Epithelial cell of umbilical artery (primary cell): ENCODE measurements around the gene IP6K1. TPM values are rescaled to one million over a fixed set of nuclear protein-coding genes. Genes with fewer than 3 reads are reported as not detected.

Experiments used
- total RNA-seq: library from RNA; depleted of rRNA; stranded (reverse); fragments of >200 nt; gene quantifications from 2 replicates; pipeline ENCODE4 v1.2.3, GENCODE V29; 2014

IP6K1 gene
- 32.5 and 56.5 TPM in 2 replicates for total RNA-seq

DNA sequence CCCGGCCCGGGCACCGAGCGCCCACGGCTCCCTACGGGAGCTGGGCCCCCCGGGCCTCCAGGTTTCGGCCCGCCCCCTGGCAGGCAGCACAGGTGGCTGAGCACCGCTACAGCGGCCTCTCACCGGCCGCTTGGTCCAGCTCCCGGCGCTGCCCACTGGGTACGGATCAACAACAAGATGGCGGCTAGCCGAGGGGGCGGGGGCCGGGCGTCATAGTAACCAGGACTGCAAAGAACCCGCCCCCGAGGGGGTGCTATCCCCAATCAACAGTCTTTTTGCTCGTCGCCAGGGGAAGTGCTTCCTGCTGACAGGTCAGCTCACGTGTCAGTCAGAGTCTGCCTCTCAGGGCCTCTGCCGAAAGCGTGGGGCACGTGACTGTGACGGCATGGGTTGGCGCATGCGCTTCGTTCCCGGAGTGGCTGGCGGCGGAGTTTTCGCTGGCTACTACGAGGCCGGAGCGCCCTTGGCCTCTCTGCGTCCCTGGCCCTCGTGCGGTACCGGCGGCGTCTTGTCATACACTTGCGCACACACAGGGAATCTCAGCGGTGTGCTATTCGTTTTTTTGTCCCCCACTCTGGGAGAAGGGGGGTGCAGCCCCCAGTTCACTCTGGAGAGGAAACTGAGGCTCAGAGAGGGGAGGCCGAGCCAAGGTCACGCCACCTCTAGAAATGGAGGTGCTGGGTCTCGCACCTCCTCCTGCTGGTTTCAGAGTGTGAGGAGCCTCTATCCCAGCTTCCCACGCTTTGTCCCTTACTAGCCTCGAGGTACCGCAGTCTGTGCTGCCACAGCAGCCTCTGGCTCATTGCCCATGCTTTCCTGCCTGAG is at the start of gene IP6K1:
TSS of gene IP6K1 (minus strand) at position 186 of the 825 bp plus-strand sequence. CDS start 38,502 bp downstream, outside the sequence.

DNA sequence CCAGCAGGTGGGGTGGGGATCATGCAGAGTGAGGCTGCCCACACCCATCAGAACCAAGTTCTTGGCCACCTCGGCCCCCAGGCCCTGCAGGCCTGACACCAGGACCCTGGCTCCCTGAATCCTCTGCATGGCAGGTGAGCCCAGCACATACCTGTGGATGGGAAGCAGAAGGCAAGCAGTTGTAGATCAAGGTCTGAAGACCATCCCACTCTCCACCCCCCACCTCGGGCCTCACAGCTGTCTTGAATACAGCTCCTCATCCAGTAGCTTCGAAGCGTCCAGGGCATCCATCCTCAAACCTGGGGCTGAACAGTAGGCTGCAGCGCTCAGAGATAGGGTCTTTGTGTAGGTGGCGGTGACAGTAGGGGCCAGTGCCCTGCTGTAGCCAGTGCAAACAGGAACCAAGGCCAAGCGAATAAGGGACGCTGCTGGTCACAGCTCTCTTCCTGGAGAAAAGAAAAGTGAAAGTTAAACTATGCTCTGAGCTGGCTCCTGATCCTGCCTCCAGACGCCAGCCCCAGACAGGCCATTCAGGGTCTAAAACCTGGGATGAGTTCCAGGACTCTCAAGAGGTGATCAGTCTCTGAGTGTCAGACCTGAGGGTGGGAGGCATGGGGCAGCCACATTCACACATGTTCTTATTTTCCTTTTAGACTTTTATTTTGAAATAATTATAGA is 27.3 kb upstream of the IP6K1 start, which contains the start of gene UBA7:
TSS of gene UBA7 (minus strand) at position 457 of the 678 bp plus-strand sequence. CDS start at position 291, 166 bp downstream.

DNA sequence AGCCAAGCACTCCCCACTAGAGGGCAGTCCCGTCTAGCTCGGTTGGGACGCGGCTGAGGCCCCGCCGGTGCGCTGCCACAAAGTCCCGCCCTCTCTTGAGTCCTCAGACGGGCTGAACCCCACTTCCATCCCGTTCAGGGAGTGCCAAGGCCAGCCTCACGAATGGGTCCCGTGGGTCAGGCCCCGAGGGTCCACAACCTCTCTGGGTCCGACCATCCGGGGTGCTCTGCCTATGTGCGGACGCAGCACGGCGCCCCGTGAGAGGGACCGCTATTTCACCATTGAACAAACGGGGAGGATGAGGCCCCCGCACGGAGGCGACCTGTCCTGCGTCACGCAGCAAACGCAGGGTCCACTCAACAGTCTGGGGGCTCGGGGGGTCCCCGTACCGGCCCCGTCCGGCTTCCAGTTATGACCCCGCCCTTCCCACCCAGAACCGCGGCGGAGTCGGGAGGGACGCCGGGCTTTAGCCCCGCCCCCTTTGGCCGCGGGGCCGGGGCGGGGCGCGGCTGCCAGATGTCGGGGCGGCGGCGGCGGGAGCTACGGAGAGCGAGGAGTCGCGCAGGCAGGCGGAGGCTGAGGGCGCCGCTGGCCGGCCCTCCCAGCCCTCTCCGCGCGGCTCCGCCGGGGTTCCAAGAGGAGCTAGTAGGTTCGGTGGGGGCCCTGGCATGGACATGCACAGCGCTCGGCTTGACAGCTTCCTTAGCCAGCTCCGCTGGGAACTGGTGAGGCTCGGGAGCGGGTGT is 16.6 kb upstream of the IP6K1 start, which contains the start of gene INKA1:
TSS of gene INKA1 (plus strand) at position 543 of the 746 bp plus-strand sequence. CDS start at position 675, 132 bp downstream.

DNA sequence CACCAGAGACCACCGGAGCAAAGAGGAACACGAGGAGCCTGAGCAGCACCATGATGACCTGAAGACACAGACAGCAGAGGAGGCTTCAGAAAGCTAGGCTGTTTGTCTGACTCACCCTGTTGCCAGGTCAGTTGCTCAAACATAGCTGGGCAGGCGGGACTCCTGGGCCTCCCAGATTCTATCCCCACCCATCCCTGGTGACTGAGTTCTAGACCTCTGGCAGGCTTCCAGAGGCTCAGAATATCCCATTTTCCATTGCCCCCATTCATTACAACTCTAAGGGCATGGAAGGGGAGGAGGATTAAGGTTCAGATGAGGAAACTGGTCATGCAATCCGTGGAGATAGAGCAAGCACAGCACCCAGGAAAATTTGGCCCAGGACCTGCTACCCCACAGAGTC is 13.4 kb upstream of the IP6K1 start, which contains the start of gene CDHR4:
TSS of gene CDHR4 (minus strand) at position 113 of the 400 bp plus-strand sequence. CDS start at position 52, 61 bp downstream.

GRCh38 chr3:49723628-49724551 is 62.5 kb downstream of the IP6K1 start, which contains the start of gene GMPPB:
Gene GMPPB (minus strand): TSS chr3:49723951. CDS start chr3:49723726, 225 bp downstream.

GRCh38 chr3:49719214-49719884 is 67.0 kb downstream of the IP6K1 start, which contains the start of gene AMIGO3:
Gene AMIGO3 (minus strand): TSS chr3:49719684. CDS start chr3:49719465, 219 bp downstream.

DNA sequence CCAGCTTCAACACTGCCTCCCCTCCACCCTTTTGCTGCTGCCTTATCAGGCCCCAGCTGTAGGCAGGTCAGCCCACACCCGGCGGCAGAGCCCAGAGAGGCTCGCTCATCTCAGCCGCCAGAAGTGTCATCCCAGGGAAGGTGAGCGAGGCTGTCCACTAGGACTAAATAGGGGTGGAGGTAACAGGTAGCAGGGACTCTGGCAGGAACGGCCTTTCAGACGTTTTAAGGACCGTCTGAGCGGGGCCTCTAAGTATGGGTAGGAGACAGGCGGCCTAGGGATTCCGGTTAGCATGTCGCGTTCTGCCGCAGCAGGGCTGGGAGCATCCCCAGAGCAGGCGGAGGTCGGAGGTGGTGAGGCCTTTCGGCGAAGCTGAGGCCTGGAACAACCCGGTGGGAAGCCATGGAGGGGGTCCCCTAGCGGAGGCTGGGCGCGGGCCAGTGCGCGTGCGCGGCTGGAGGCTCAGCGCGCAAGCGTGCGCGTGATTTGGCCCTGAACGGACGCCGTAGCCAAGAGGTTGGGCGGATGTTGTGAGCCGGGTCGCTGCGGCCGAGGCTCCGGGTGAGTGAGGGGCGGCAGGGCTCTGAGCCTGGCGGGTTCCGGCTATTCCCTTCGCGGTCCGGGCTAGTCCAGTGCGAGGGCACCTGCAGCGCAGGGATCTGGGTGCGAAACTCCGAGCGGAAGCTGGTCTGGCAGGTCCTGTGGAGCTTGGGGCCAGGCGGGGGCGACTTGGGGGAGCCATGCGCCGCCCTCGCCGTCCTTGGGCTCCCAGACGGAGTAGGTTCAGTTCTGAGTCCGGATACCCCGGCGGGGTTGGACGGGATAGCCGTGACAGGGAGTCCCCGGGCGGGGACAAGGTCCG is 97.1 kb downstream of the IP6K1 start, which contains the start of the genes MST1 and RNF123:
TSS of gene MST1 (minus strand) at position 429 of the 862 bp plus-strand sequence. CDS start 783 bp downstream, outside the sequence.
TSS of gene RNF123 (plus strand) at position 512 of the 862 bp plus-strand sequence. CDS start 1,609 bp downstream, outside the sequence.

Other genes starting within 250 kb of the IP6K1 start
- gene BSN, start 232.1 kb downstream of the IP6K1 start, total RNA-seq: under 0.01 TPM in 2 replicates
- gene APEH, start 112.2 kb downstream of the IP6K1 start, total RNA-seq: 91.8 and 125 TPM in 2 replicates
- gene MST1, start 97.1 kb downstream of the IP6K1 start, total RNA-seq: 0.97 and 2.7 TPM in 2 replicates
- gene RNF123, start 97.0 kb downstream of the IP6K1 start, total RNA-seq: 20.8 and 22.7 TPM in 2 replicates
- 0.32 TPM in 1 of 2 replicates, not detected in the other for gene AMIGO3, start 66.9 kb downstream of the IP6K1 start, total RNA-seq
- 51.2 and 56.5 TPM in 2 replicates for gene GMPPB, start 62.6 kb downstream of the IP6K1 start, total RNA-seq
- not detected in 2 replicates for gene CDHR4, start 13.3 kb upstream of the IP6K1 start, total RNA-seq
- 14.3 and 16.1 TPM in 2 replicates for gene INKA1, start 16.7 kb upstream of the IP6K1 start, total RNA-seq
- 18.2 and 69.8 TPM in 2 replicates for gene UBA7, start 27.4 kb upstream of the IP6K1 start, total RNA-seq
- 4.9 and 5.2 TPM in 2 replicates for gene TRAIP, start 70.0 kb upstream of the IP6K1 start, total RNA-seq
- gene CAMKV, start 83.4 kb upstream of the IP6K1 start, total RNA-seq: not detected in 2 replicates
- 0.30 and 0.97 TPM in 2 replicates for gene MST1R, start 117.3 kb upstream of the IP6K1 start, total RNA-seq
- 14.3 and 20.5 TPM in 2 replicates for gene MON1A, start 143.3 kb upstream of the IP6K1 start, total RNA-seq
- gene RBM6, start 153.6 kb upstream of the IP6K1 start, total RNA-seq: 38.3 and 50.2 TPM in 2 replicates